Activated CD8-positive, alpha-beta memory T cell treated with anti-CD3 and anti-CD28 coated beads, Interleukin-2, amount 50 U/mL, for 24 hours (primary cell): Measurements from ENCODE around the gene IFNAR1.
"Not testable (repeated sequence)": the region's sequence is repeated elsewhere in the genome, so short reads cannot be mapped to it uniquely, and the experiment has no call there.

ENCODE experiments used
- DNase-seq: peaks from one replicate; pipeline ENCODE4 v3.0.0-alpha.2; 2020; ENCODE audit errors: extremely low read depth

The IFNAR1 gene

DNA sequence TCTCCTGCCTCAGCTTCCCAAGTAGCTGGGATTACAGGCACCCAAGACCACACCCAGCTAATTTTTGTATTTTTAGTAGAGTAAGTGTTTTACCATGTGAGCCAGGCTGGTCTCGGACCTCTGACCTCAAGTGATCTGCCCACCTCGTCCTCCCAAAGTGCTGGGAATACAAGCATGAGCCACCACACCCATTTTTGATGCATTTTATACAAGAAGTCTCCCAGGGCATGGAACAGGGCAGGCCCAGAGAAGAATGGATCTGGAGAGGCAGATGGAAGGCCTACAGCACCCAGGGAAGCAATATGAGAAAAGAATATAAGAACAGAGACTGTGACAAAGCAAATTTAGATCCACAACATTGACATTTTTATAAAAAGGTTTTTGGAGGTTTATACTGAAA, 18.8 kb upstream of the IFNAR1 start:
- no peak for DNase-seq

DNA sequence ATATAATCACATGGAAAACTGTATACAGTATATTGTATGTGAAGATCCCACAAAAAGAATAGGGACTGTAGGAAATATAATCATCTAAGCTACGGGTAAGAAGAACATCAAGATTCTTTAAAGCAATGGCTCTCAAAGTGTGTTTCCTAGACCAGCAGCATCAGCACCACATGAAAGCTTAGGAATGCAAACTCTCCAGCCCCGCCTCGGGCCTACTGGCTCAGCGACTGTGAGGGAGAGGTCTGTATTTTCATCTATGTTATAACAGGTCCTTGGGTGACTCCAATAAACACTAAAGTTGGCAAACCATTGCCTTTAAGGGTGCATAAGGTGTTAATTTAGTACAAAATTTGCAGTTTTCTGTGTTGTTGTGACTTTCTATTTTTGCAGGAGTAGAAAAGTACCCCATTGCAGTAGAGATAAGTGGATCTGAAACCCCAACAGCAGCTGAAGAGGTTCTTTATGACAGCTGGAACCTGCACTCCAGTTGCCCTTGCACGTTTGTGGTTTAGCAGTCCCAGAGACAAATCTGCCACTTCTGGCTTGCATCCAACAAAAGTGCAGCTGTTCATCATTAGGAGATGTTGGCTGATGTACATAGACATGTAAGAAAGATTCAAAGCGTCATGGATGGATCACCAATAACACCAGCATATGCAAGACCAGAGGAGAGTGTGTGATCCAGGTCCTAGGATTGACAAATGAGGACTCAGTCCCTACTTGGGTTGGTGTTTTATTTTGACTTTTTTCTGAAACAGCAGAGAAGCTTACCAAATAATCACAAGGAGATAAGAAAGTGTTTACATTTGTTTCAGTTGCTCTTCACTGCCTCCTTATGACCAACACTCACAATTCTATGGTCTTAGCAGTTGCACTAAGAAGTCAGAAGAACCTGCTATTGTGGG, 15.9 kb upstream of the IFNAR1 start:
- no peak for DNase-seq

DNA sequence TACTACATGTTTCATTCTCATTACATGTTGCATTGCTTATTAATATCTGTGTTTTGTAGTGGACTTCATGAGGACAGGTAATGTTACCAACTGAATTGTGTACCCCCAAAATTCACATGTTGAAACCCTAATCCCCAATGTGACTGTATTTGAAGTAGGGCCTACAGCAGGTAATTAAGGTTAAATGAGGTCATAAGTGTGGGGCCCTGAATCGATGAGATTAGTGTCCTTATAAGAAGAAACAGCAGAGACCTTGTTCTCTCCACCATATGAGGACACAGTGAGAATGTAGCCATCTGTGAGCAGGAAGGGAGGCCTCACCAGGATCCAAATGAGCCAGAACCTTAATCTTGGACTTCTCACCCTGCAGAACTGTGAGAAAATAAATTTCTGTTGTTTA, 15.0 kb upstream of the IFNAR1 start:
- DNase-seq: no peak

DNA sequence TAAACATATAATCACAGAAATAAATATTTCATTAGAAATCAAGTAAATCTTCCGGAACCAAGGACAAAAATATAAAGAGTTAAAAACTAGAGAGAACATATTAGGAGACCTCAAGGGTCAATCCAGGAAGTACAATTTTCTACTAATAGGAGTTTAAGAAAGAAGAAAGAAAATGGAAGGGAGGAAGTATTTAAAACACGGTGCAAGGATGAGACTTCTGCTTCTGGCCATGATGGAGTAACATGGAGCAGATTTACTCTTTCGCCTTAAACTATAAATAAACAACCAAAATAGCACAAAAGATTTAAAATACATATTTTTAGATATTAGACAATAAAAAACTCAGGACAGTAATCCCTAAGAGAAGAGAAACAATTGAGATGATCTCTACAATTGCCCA, 12.6 kb upstream of the IFNAR1 start:
- no peak for DNase-seq

DNA sequence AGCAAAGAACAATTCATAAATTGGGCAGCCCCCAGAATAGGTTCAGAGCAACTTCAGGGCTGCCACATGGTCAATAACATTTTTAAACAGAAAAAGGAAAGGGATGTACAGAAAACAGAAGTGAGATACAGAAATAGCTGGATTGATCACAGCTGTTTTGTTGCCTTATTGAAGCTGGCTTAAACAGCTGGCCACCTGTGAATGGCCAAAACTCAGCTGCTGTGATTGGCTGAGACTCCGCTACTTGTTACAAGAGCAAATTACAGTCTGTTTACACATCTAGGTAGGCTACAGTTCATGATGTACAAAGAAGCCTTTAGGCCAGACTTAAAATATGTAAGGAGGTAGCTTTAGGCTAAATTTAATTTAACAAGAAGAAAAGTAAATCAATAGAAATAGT, 11.6 kb upstream of the IFNAR1 start:
- no peak for DNase-seq

DNA sequence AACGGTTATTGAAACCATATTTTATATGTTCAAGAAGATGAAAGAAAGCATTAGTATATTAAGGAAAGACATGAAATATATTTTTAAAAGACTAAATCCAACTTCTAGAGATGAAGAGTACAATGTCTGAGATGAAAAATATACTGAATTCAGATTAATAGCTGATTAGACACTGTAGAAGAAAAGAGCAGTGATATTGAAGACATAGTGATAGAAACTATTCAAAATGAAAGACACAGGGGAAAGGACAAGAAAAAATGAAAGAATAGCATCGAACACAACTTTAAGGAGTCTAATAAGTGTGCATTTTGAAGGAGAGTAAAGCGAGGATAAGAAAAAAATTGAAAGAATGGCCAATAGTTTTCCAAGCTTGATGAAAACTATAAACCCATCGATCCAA, 11.2 kb upstream of the IFNAR1 start:
- no peak for DNase-seq

DNA sequence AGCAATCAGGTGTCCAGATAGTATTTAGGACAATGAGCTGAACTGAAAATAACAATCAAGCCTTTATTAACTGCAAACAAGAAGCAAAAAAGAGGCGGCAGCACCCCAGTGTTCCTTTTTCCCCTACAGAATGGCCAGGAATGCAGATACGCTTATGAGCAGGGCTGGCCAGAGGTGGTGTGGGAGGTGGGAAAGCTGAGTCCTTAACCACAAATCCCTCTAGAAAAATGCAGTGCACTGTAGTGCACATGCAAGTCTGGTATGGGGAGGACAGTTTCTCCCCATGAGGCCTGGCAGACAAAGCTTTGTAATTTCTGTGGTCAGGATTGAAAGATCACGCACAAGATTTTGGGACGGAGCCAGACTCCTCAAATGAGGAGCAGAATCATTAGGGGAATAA, 10.7 kb upstream of the IFNAR1 start:
- DNase-seq: no peak

DNA sequence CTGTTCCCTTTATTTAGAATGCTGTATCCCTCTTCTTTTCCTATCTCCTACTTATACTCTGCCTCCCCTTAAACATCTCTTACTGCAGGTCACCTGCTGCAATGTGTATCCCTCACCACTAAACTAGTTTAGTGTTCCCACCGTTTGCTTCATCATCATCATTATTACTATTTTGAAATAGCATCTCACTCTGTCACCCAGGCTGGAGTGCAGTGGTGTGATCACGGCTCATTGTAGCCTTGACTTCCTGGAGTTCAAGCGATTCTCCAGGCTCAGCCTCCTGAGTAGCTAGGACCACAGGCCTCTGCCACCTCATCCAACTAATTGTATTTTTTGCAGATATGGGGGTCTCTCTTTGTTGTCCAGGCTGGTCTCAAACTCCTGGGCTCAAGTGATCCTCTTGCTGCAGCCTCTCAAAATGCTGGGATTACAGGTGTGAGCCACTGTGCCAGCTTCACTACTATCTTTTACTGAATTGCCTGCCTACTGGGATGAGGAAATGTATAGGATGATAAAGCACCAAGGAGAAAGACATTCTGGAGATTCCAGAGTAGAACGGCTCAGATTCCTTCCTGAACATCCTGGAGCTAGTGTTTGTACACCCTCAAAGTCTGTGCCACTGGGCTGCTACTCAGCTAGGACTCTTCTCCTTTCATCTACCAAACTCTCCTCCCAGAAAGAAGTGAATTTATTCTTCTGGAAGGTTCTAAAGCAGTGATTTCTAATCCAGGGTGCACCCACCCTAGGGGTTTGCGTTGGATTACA, 8.6 kb upstream of the IFNAR1 start:
- DNase-seq: no peak

DNA sequence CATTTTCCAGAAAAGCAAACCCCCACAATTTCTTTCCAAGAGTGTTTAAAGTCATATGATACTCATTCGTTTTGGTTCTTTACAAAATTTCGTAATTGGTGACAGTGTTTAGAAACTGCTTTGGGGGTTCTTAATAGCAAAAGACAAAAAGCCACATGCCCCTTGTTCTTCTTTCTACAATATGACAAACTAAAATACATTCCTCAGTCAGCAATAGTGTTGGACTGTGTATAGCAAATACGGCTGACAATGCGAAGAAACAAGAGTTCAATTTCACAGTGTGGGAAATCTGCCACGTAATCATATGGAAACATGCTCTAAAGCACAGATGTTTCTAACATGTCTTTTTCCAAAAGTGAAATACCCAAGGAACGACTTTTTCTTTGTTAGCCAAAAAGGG, 7.6 kb upstream of the IFNAR1 start:
- no peak for DNase-seq

DNA sequence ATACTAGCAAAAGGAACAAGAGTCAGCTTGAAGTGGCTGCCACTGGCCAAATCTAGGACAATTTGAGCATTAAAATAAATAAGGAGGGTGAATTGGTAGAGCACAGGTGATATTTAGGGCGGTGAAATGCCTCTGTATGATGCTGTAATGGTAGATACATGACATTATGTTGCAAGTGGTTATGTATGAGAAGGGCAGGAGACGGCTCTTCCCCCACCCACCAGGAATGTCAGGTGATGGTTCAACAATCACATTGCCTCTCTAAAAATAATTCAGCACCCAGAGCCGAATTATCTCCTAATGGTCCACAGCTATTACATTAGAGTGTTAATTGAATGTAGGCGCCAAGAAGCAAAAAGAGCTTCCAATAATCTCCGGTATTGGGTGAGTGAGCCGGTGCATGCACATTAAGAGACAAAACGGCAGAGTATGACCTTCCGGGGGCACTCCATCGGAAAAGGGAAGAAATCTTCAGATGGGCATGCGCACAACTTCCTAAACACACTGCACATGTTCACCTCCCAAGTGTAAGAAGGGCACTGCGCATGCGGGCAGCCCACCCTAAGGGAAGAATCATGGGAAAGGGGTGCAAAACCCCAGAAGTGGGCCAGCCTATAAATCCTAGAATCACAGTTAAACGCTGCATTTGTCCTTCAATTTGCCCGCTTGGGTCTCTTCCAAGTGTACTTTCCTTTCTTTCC, 6.8 kb upstream of the IFNAR1 start:
- no peak for DNase-seq

DNA sequence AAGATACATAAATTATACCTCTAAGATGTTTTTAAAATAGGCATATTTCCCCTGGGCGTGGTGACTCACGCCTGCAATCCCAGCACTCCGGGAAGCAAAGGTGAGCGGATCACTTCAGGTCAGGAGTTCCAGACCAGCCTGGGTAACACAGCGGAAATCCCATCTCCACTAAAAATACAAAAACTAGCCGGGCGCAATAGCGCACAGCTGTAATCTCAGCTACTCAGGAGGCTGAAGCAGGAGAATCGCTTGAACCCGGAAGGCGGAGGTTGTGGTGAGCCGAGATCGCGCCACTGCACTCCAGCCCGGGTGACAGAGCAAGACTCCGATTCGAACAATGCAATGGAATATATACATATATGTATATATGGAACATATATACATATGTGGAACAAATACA, 3.8 kb upstream of the IFNAR1 start:
- not testable (repeated sequence) for DNase-seq

DNA sequence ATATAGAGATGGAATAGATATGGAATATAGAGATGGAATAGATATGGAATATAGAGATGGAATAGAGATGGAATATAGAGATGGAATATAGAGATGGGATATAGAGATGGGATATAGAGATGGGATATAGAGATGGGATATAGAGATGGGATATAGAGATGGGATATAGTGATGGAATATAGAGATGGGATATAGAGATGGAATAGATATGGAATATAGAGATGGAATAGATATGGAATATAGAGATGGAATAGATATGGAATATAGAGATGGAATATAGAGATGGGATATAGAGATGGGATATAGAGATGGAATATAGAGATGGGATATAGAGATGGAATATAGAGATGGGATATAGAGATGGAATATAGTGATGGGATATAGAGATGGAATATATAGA, 1.2 kb upstream of the IFNAR1 start:
- not testable (repeated sequence) for DNase-seq

DNA sequence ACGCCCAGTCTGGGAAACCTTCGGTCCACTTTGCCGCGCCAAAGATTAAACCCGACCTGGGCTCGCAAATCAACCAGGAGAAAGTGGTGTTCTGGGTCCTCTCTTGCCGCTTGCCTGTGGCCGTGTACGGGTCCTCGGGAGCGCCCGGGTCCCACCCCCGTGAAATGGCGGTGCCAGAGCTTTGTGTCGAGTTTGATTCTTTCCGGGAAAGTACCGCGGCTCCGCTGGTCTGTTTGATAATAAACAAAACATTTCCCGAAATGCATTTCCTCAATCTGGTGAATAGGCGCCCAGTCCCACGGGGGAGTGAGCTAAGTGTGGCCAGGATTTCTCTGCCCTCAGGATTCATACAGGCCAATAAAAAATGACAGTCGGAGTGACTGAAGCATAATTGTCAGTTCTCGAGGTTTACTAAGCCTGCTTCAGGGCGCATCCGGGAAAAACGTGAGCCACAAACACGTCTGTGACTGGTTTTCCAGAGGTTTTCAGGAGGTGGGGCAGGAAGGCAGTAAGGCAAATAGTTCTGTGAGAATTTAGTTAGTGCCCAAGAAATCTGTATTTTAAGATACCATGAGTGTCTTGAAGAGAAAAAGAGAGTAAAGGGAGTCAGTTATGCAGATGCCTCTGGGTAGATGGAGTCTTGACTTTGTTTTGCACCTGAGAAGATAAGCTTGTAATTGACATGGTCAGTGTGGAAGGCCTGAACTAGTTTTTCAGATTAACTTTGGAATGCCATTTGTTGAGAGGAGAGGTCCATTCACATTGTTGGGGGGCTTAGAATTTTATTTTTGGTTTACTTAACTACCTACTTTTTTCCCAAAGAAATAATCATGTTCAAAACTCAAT, 675 bp downstream of the IFNAR1 start:
- DNase-seq: peak; percentile 31

DNA sequence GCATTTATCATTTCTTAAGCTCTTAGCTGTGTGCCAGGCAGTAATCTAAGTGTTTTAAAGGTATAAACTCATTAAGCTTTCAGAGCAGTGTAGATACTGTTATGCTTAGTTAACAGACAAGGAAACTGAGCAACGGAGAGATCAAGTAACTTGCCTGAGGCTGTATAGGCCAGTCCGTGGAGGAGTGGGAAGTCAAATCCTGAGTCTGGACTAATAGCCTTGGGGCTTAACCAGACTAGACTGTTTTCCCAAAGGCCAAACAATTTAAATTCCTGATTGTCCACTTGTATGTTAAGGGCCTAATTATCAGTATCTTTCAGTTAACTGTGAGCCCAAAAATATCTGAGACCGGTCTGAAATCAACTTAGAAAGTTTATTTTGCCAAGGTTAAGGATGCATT, 2.6 kb downstream of the IFNAR1 start:
- DNase-seq: no peak

DNA sequence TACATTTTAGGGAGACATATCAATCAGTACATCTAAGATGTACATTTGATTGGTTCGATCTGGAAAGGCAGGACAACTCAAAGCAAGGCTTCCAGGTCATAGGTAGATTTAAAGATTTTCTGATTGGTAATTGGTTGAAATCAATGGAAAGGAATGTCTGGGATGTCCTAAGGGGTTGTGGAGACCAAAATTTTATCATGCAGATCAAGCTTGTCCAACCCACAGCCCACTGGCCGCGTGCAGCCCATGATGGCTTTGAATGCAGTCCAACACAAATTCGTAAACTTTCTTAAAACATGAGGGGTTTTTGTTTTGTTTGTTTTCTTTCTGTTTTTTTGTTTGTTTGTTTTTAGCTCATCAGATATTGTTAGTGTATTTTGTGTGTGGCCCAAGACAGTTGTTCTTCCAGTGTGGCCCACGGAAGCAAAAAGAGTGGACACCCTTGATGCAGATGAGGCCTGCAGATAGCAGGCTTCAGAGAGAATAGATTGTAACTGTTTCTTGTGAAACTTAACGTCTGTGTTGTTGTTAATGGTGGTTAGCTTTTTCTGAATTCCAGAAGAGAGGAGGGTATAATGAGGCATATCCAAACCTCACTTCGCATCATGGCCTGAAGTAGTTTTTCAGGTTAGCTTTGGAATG, 3.1 kb downstream of the IFNAR1 start:
- DNase-seq: no peak

DNA sequence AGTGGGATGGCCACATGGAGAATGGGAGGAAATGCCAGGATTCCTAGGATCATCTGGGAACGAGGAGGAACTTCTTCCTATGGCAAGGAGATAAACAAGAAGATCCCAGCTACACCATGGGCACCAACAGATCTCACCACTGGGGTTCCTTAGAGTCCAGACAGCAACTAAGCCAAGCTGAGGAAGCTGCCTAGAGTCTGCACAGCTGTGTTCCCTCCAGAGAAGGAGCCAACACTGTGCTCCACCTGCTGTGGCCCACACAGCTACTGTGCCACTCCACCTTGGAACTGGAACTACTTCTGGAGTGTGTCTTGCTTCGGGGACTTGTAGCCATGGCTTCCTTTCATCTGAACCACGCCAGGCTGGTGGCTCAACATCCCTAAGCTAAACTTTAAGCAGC, 6.0 kb downstream of the IFNAR1 start:
- no peak for DNase-seq

DNA sequence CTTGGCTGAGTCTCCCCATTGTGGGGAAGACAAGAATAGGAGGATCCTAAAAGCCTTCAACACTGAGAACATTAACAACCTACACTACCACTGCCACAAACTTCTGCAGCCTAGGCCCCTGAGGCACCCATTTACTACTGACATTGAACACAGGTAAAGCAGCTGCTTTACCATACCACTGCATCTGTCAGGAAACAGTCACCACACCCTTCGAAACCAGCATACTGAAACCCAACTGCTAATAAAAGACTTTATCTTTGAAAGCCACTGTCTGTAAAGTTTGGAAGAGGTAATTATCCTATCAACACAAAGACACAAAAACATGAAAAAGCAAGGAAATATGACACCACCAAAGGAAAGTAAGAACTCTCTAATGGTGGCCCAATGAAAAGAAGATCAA, 7.4 kb downstream of the IFNAR1 start:
- no peak for DNase-seq

DNA sequence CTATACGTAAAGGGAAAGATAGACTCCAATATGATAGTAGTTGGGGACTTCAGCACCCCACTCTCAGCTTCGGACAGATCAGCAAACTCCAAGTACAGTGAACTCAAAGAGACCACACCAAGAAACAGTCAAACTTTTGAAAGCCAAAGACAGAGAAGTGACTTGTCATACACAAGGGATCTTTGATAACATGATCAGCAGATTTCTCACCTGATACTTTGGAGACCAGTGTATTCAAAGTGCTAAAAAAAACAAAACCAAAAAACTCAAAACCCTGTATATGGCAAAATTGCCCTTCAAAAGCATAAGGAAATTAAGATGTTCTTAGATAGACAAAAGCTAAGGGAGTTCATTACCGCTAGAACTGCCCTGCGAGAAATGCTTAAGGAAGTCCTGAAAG, 9.4 kb downstream of the IFNAR1 start:
- no peak for DNase-seq

DNA sequence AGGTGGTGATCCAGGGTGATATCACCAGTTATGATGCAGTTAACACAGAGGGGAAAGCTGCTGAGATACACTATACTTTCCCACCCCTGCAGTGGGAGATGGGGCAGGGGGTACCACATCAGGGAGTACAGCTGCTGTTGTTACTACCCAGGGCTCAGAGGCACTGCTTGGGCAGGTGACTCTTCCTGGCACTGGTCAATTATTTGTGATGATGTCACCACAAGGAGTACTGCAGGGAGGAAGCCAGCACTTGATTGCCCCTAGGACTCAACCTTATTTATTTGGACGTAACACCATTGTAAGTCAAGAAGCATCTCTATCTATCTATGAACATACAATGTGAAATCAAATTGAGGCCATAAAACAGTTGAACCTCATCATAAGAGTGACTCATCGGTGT, 10.1 kb downstream of the IFNAR1 start:
- no peak for DNase-seq

DNA sequence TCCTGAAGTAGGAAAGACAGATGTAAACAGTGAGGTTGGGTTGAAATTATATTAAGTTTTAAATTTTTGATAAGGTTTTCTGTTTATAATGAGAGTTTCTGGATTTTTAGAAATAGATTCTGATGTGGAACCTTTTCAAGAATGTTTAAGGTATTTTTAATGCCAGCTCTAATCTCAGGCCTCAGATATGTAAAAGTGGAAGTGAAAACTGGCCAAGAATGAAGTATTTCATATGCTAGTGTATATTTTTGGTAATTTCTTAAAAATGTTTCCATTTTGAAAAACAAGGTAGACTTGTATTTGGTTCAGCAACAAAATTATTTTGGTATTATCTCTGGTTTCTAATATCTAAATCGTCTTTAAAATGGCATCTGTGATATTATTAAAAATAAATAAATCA, 14.4 kb downstream of the IFNAR1 start:
- no peak for DNase-seq

DNA sequence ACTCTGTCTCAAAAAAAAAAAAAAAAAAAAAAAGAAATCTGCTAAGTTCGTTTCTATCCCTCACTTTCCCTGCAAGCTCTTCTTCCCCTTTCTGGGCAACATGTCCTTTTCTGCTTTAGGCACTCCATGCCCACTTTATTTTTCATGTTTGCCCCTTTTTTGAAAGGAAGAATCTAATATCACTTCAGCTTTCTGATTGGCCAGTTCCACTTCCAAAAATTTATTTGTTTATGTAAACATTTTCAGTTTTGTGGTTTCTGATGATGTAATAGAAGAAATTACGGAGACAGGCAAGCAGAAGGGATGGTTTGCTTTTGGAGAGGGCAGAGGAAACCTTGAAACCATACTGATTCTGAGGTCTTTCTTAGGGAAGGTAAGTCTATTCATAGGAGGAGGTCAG, 15.1 kb downstream of the IFNAR1 start:
- no peak for DNase-seq
